GM12878 (cell line): ENCODE results near the gene THYN1. TPM values are rescaled to one million over a fixed set of nuclear protein-coding genes. Genes with fewer than 3 reads are reported as not detected.

Experiments
- BCL11A ChIP-seq: IDR thresholded peaks from 2 replicates; pipeline ENCODE4 v1.6.1; 2011; ENCODE audit warnings: low read depth, low read length
- CBFB ChIP-seq: IDR thresholded peaks from 2 replicates; pipeline ENCODE4 v1.6.1; 2016; ENCODE audit warnings: antibody characterized with exemption, low read depth
- EGR1 ChIP-seq, 2 experiments: IDR thresholded peaks; 1 replicate in 1 of 2; 2 replicates in 1 of 2; pipeline ENCODE4 v1.6.1; 2011 to 2012; ENCODE audit warnings: low read depth in 2 of 2, low read length in 2 of 2, borderline replicate concordance in 1 of 2, mild to moderate bottlenecking in 1 of 2, moderate library complexity in 1 of 2
- EZH2 ChIP-seq: IDR thresholded peaks from 2 replicates; pipeline ENCODE4 v1.6.1; 2012; ENCODE audit warnings: low read depth, mild to moderate bottlenecking, control low read depth, inconsistent platforms, low read length, borderline replicate concordance; ENCODE audit not compliant: control insufficient read depth
- FOXK2 ChIP-seq: fragments of 450-650 bp; IDR thresholded peaks from 2 replicates; pipeline ENCODE4 v1.6.1; 2017; ENCODE audit warnings: mild to moderate bottlenecking, moderate library complexity
- HCFC1 ChIP-seq: fragments of 150-350 bp; IDR thresholded peaks from 2 replicates; pipeline ENCODE4 v1.6.1; 2014; ENCODE audit warnings: low read length
- MTA3 ChIP-seq: IDR thresholded peaks from 2 replicates; pipeline ENCODE4 v1.6.1; 2012; ENCODE audit warnings: low read length, inconsistent platforms, borderline replicate concordance
- NFYA ChIP-seq: IDR thresholded peaks from 2 replicates; pipeline ENCODE4 v1.6.1; 2011; ENCODE audit warnings: low read depth, mild to moderate bottlenecking, low read length, improper control_type of control experiment, borderline replicate concordance
- NFYB ChIP-seq: IDR thresholded peaks from 2 replicates; pipeline ENCODE4 v1.6.1; 2011; ENCODE audit warnings: low read depth, mild to moderate bottlenecking, low read length, improper control_type of control experiment, moderate library complexity; ENCODE audit not compliant: insufficient read depth
- NR2C1 ChIP-seq: fragments of 450-650 bp; IDR thresholded peaks from 2 replicates; pipeline ENCODE4 v1.6.1; 2017; ENCODE audit warnings: antibody characterized with exemption, mild to moderate bottlenecking, moderate library complexity
- NR2F1 ChIP-seq: fragments of 450-650 bp; conservative IDR thresholded peaks from 2 replicates; pipeline ENCODE4 v1.6.1; 2017; ENCODE audit warnings: mild to moderate bottlenecking
- PAX8 ChIP-seq: fragments of 450-650 bp; IDR thresholded peaks from 2 replicates; pipeline ENCODE4 v1.6.1; 2017; ENCODE audit warnings: mild to moderate bottlenecking, moderate library complexity
- PRDM15 ChIP-seq: fragments of 450-650 bp; formaldehyde crosslinking; IDR thresholded peaks from 2 replicates; pipeline ENCODE4 v1.4.0; 2020; ENCODE audit warnings: mild to moderate bottlenecking, moderate library complexity
- SUZ12 ChIP-seq: fragments of 200-600 bp; sonication (generic); IDR thresholded peaks from one replicate; pipeline ENCODE4 v1.6.1; 2018; ENCODE audit warnings: antibody characterized with exemption, mild to moderate bottlenecking; ENCODE audit not compliant: unreplicated experiment
- ZBTB40 ChIP-seq: fragments of 450-650 bp; IDR thresholded peaks from 2 replicates; pipeline ENCODE4 v1.6.1; 2016; ENCODE audit warnings: mild to moderate bottlenecking, moderate library complexity, borderline replicate concordance
- ZNF274 ChIP-seq: IDR thresholded peaks from one replicate; pipeline ENCODE4 v1.8.0; 2011; ENCODE audit not compliant: insufficient read length, insufficient read depth
- ZNF622 ChIP-seq: fragments of 450-650 bp; IDR thresholded peaks from 2 replicates; pipeline ENCODE4 v1.6.1; 2017; ENCODE audit warnings: mild to moderate bottlenecking, inconsistent platforms
- polyA plus RNA-seq, 11 experiments: library from polyadenylated mRNA; depleted of rRNA in 4 of 11; unstranded in 6 of 11; stranded (reverse) in 5 of 11; fragments of >200 nt; fragmentation: Nextera tagmentation in 4 of 11; fragmentation: Illumina TruSeq in 1 of 11; extraction: Ambion mirVana in 4 of 11; extraction: Trizol in 1 of 11; gene quantifications; 1 replicate in 1 of 11; 2 replicates in 10 of 11; pipeline versions ENCODE4 v1.2.1 to v1.2.3, GENCODE V29; 2011 to 2016; ENCODE audit warnings: inconsistent platforms in 2 of 11, missing spikeins in 2 of 11, low read depth in 1 of 11
- total RNA-seq, 4 experiments: library from RNA; depleted of rRNA in 3 of 4; stranded (reverse); fragments of >200 nt in 3 of 4; fragmentation: Illumina TruSeq in 1 of 4; extraction: Trizol in 1 of 4; gene quantifications; 2 replicates each; pipeline versions ENCODE4 v1.2.1 to v1.2.3, GENCODE V29; 2013 to 2021
- TF ChIP-seq, protein P1 (sequence below): IDR thresholded peaks from 2 replicates; pipeline ENCODE4 v1.6.1; 2012; ENCODE audit warnings: low read depth, low read length, improper control_type of control experiment
- TF ChIP-seq, protein P2 (sequence below): fragments of 450-650 bp; IDR thresholded peaks from 2 replicates; pipeline ENCODE4 v1.6.1; 2017; ENCODE audit warnings: mild to moderate bottlenecking, low read depth, inconsistent platforms; ENCODE audit not compliant: poor library complexity, severe bottlenecking

The THYN1 gene
- total and polyA plus RNA-seq, 10 of the 15 experiments (the other 5 are each of a cell fraction or from before 2014, with no cell fraction given) = 45.7 to 221 (median 96.3) TPM

- TF ChIP-seq PRDM15 (CRISPR knock-in tag) (no peak), HCFC1 (peak; percentile 98), SUZ12 (no peak), ZNF622 (no peak), EZH2 (no peak), MTA3 (no peak), ZNF274 (no peak), NR2F1 (peak; percentile 82), NR2C1 (peak; percentile 98), EGR1 (IDR thresholded peaks at IDR 0.05; ENCODE audit: borderline replicate concordance in 1 of 2, low read depth in 2 of 2, low read length in 2 of 2) (peak; percentile 45 to 86), CBFB (0 out of 2 replicates have a peak, but pooled peaks have one; percentile 17), NFYB (no peak), BCL11A (no peak), ZBTB40 (peak; percentile 38; the same call in 1 of the 2 replicates), NFYA (no peak), PAX8 (no peak), FOXK2 (no peak)
- TF ChIP-seq, protein P1, sequence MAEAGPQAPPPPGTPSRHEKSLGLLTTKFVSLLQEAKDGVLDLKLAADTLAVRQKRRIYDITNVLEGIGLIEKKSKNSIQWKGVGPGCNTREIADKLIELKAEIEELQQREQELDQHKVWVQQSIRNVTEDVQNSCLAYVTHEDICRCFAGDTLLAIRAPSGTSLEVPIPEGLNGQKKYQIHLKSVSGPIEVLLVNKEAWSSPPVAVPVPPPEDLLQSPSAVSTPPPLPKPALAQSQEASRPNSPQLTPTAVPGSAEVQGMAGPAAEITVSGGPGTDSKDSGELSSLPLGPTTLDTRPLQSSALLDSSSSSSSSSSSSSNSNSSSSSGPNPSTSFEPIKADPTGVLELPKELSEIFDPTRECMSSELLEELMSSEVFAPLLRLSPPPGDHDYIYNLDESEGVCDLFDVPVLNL = peak; percentile 47; the same call in 1 of the 2 replicates
- TF ChIP-seq, protein P2, sequence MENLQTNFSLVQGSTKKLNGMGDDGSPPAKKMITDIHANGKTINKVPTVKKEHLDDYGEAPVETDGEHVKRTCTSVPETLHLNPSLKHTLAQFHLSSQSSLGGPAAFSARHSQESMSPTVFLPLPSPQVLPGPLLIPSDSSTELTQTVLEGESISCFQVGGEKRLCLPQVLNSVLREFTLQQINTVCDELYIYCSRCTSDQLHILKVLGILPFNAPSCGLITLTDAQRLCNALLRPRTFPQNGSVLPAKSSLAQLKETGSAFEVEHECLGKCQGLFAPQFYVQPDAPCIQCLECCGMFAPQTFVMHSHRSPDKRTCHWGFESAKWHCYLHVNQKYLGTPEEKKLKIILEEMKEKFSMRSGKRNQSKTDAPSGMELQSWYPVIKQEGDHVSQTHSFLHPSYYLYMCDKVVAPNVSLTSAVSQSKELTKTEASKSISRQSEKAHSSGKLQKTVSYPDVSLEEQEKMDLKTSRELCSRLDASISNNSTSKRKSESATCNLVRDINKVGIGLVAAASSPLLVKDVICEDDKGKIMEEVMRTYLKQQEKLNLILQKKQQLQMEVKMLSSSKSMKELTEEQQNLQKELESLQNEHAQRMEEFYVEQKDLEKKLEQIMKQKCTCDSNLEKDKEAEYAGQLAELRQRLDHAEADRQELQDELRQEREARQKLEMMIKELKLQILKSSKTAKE = no peak
Measured at GRCh38 chr11:134253188-134253993, at the start of gene THYN1, which contains the start of gene ACAD8 (continued).
